Osteoblast (primary cell): ENCODE results near the gene PSMD12. TPM values are rescaled to one million over a fixed set of nuclear protein-coding genes. Genes with fewer than 3 reads are reported as not detected.

Experiments
- DNase-seq: peaks from one replicate; pipeline ENCODE4 v3.0.0; 2011; ENCODE audit warnings: low spot score, mixed read lengths; ENCODE audit not compliant: insufficient read length; ENCODE audit errors: missing footprints
- H2AFZ ChIP-seq: 2 replicates; pipeline ENCODE4 v1.6.0; 2011; ENCODE audit warnings: mild to moderate bottlenecking, low read length
- H3K27ac ChIP-seq: 2 replicates; pipeline ENCODE4 v1.5.1; 2011; ENCODE audit warnings: mild to moderate bottlenecking, low read depth, low read length, moderate library complexity
- H3K27me3 ChIP-seq: 2 replicates; pipeline ENCODE4 v1.6.0; 2012; ENCODE audit warnings: mild to moderate bottlenecking, control low read depth, inconsistent platforms, low read length, moderate library complexity; ENCODE audit not compliant: insufficient read depth
- H3K36me3 ChIP-seq: 2 replicates; pipeline ENCODE4 v1.5.1; 2011; ENCODE audit warnings: mild to moderate bottlenecking, low read length, control low read depth, moderate library complexity; ENCODE audit not compliant: insufficient read depth
- H3K4me1 ChIP-seq: 2 replicates; pipeline ENCODE4 v1.5.1; 2011; ENCODE audit warnings: mild to moderate bottlenecking, low read length, control low read depth, moderate library complexity; ENCODE audit not compliant: insufficient read depth
- H3K4me2 ChIP-seq: 2 replicates; pipeline ENCODE4 v1.6.0; 2011; ENCODE audit warnings: mild to moderate bottlenecking, low read length; ENCODE audit not compliant: insufficient read depth
- H3K4me3 ChIP-seq: fragments of 200-600 bp; sonication (generic); 3 replicates; pipeline ENCODE4 v1.5.1; 2012; ENCODE audit warnings: mild to moderate bottlenecking, low read length, inconsistent platforms; ENCODE audit not compliant: insufficient read depth
- H3K79me2 ChIP-seq: 2 replicates; pipeline ENCODE4 v1.6.0; 2012; ENCODE audit warnings: mild to moderate bottlenecking, low read length, control low read depth, inconsistent platforms; ENCODE audit not compliant: insufficient read depth
- H3K9me3 ChIP-seq: 2 replicates; pipeline ENCODE4 v1.5.1; 2011; ENCODE audit warnings: low read depth, low read length, control low read depth
- H4K20me1 ChIP-seq: 2 replicates; pipeline ENCODE4 v1.6.0; 2012; ENCODE audit warnings: mild to moderate bottlenecking, low read length, control low read depth; ENCODE audit not compliant: insufficient read depth
- total RNA-seq: library from RNA; depleted of rRNA; stranded (reverse); fragments of >200 nt; gene quantifications from 2 replicates; pipeline ENCODE4 v1.2.3, GENCODE V29; 2012
- TF ChIP-seq, protein P1 (sequence below): IDR thresholded peaks from 2 replicates; pipeline ENCODE4 v1.5.1; 2011; ENCODE audit warnings: mild to moderate bottlenecking, low read depth, low read length, moderate library complexity; ENCODE audit errors: extremely low read depth

The PSMD12 gene
- total RNA-seq, 1 donor = 24.2 TPM

DNA sequence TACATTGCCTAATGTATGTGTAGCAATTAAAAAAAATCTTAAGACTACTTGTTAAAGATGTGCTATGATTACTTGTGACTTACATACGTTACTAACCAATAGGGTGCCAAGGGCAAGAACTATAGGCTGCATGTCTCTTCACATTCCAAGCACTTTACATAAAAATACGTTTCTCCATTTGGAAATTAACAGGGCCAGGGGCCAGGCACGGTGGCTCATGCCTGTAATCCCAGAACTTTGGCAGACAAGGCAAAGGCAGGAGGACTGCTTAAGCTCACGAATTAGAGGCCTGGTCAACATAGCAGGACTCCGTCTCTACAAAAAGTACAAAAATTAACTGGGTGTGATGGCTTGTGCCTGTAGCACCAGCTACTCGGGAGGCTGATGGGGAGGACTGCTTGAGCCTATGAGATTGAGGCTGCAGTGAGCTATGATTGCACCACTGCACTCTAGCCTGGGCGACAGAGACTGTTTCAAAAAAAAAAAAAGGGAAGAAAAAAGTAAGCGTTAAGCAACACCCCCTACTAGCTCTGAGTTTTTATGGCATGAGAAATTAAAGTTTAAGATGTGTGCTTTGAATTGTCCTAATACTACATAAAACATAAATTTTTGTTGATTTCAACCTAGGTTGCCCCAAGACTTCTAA is 12.3 kb downstream of the PSMD12 start:
- Histone ChIP-seq H3K4me3 (no peak overlapping the region), H3K79me2 (peaks cover 69% of the 10 kb centered on the region), H3K4me1 (peaks cover 5% of the 10 kb centered on the region), H3K27ac (no peak overlapping the region), H3K4me2 (no peak overlapping the region), H2AFZ (no peak overlapping the region), H4K20me1 (peaks cover 20% of the 10 kb centered on the region), H3K9me3 (no peaks in the 10 kb centered on the region), H3K36me3 (peaks cover 75% of the 10 kb centered on the region), H3K27me3 (no peaks in the 10 kb centered on the region)
- TF ChIP-seq, protein P1, sequence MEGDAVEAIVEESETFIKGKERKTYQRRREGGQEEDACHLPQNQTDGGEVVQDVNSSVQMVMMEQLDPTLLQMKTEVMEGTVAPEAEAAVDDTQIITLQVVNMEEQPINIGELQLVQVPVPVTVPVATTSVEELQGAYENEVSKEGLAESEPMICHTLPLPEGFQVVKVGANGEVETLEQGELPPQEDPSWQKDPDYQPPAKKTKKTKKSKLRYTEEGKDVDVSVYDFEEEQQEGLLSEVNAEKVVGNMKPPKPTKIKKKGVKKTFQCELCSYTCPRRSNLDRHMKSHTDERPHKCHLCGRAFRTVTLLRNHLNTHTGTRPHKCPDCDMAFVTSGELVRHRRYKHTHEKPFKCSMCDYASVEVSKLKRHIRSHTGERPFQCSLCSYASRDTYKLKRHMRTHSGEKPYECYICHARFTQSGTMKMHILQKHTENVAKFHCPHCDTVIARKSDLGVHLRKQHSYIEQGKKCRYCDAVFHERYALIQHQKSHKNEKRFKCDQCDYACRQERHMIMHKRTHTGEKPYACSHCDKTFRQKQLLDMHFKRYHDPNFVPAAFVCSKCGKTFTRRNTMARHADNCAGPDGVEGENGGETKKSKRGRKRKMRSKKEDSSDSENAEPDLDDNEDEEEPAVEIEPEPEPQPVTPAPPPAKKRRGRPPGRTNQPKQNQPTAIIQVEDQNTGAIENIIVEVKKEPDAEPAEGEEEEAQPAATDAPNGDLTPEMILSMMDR = no peak
- DNase-seq = no peak

DNA sequence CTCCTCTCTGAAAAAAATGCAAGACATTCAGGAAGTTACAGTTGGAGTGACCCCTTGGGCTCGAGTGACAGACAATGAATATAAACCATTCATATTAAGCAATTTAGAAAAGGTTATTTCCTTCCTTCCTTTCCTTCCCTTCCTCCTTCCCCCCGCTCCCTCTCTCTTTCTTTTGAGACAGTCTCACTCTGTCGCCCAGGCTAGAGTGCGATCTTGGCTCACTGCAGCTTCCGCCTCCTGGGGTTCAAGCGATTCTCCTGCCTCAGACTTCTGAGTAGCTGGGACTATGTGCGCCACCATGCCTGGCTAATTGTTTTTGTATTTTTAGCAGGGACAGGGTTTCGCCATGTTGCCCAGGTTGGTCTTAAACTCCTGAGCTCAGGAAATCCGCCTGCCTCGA is 13.2 kb downstream of the PSMD12 start:
- Histone ChIP-seq H3K4me3 (no peak overlapping the region), H3K9me3 (no peaks in the 10 kb centered on the region), H3K4me2 (no peak overlapping the region), H2AFZ (no peak overlapping the region), H3K27me3 (no peaks in the 10 kb centered on the region), H3K36me3 (peaks cover 76% of the 10 kb centered on the region), H4K20me1 (peaks cover 14% of the 10 kb centered on the region), H3K79me2 (peaks cover 61% of the 10 kb centered on the region), H3K27ac (no peak overlapping the region), H3K4me1 (no peaks in the 10 kb centered on the region)
- TF ChIP-seq, protein P1 = no peak
- DNase-seq = no peak

DNA sequence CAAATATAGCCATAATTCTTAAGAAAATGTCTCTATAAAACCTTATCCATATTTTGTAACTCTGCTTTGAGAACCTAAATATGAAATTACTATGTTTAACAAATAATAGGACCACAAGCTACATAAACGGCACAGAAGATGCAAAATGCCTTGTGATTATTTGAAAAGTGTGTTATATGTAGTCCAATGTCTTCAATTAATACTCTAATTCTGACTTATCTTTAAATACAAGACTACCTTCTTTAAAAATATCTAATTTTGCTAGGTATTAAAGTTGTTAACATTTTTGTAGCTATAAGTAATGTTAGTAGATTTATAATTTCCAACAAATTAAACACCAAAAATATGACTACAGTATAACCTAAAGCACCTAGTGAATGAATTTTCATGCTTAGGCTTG is 17.0 kb downstream of the PSMD12 start:
- DNase-seq = no peak
- Histone ChIP-seq H4K20me1 (peaks cover 7% of the 10 kb centered on the region), H2AFZ (no peak overlapping the region), H3K9me3 (no peaks in the 10 kb centered on the region), H3K4me2 (no peak overlapping the region), H3K79me2 (peaks cover 35% of the 10 kb centered on the region), H3K4me3 (no peak overlapping the region), H3K27ac (no peak overlapping the region), H3K36me3 (peaks cover 77% of the 10 kb centered on the region), H3K27me3 (no peaks in the 10 kb centered on the region), H3K4me1 (no peaks in the 10 kb centered on the region)
- TF ChIP-seq, protein P1 = no peak

DNA sequence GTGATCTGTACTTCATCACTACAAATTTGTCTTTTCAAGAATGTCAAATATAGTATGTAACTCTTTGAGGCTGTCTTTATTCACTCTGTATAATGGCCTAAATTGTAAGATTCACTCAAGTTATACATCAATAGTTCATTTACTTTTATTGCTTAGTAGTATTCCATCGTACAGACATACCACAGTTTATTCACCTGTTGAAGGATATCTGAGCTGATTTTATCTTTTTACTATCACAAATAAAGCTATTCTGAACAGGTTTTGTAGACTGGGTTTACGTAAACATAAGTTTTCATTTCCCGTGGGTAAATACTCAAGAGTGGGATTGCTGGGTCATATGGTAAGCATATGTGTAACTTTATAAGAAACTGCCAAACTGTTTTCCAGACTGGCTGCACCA is 18.6 kb downstream of the PSMD12 start:
- H3K4me3 ChIP-seq = no peak overlapping the region
- H3K27ac ChIP-seq = no peak overlapping the region
- DNase-seq = no peak
- H3K4me1 ChIP-seq = no peaks in the 10 kb centered on the region
- TF ChIP-seq, protein P1 = no peak
- no peaks in the 10 kb centered on the region for H3K27me3 ChIP-seq
- no peak overlapping the region for H3K4me2 ChIP-seq
- H4K20me1 ChIP-seq = peaks cover 7% of the 10 kb centered on the region
- peaks cover 21% of the 10 kb centered on the region for H3K79me2 ChIP-seq
- no peaks in the 10 kb centered on the region for H3K9me3 ChIP-seq
- H3K36me3 ChIP-seq = peaks cover 74% of the 10 kb centered on the region
- H2AFZ ChIP-seq = no peak overlapping the region
